IMR-90 (cell line): ENCODE measurements around the gene CITED4.

Experiments
- BHLHE40 ChIP-seq: fragments of 150-350 bp; IDR thresholded peaks from 2 replicates; pipeline ENCODE4 v1.6.1; 2016; ENCODE audit warnings: mild to moderate bottlenecking, low read depth, low read length
- CEBPB ChIP-seq: IDR thresholded peaks from 2 replicates; pipeline ENCODE4 v1.6.1; 2012; ENCODE audit warnings: low read depth, low read length, improper control_type of control experiment
- CHD1 ChIP-seq: IDR thresholded peaks from 2 replicates; pipeline ENCODE4 v1.6.1; 2012; ENCODE audit warnings: low read depth, low read length, improper control_type of control experiment
- FOS ChIP-seq: fragments of 150-350 bp; IDR thresholded peaks from 2 replicates; pipeline ENCODE4 v1.6.1; 2016; ENCODE audit warnings: low read depth, low read length
- MAFK ChIP-seq: IDR thresholded peaks from 2 replicates; pipeline ENCODE4 v1.6.1; 2012; ENCODE audit warnings: low read depth, low read length, improper control_type of control experiment
- MXI1 ChIP-seq: IDR thresholded peaks from 2 replicates; pipeline ENCODE4 v1.6.1; 2012; ENCODE audit warnings: low read depth, mild to moderate bottlenecking, low read length, moderate library complexity, borderline replicate concordance
- NFE2L2 ChIP-seq: fragments of 150-350 bp; IDR thresholded peaks from 2 replicates; pipeline ENCODE4 v1.6.1; 2016; ENCODE audit warnings: low read depth, mild to moderate bottlenecking, low read length
- POLR2A ChIP-seq: IDR thresholded peaks from 2 replicates; pipeline ENCODE4 v1.6.1; 2012; ENCODE audit warnings: mild to moderate bottlenecking, low read depth, low read length
- RAD21 ChIP-seq: IDR thresholded peaks from 2 replicates; pipeline ENCODE4 v1.6.1; 2012; ENCODE audit warnings: low read length, improper control_type of control experiment
- RFX5 ChIP-seq: IDR thresholded peaks from 2 replicates; pipeline ENCODE4 v1.8.0; 2012; ENCODE audit warnings: low read depth, mild to moderate bottlenecking, low read length, moderate library complexity
- SMC3 ChIP-seq: fragments of 150-350 bp; IDR thresholded peaks from 2 replicates; pipeline ENCODE4 v1.6.1; 2016; ENCODE audit warnings: low read depth, mild to moderate bottlenecking, antibody characterized with exemption, low read length, moderate library complexity
- TF ChIP-seq, protein P1 (sequence below): conservative IDR thresholded peaks from 2 replicates; pipeline ENCODE4 v1.5.1; 2012; ENCODE audit warnings: mild to moderate bottlenecking, low read depth, low read length, improper control_type of control experiment
- TF ChIP-seq, protein P2 (sequence below): fragments of 150-350 bp; IDR thresholded peaks from 2 replicates; pipeline ENCODE4 v1.6.1; 2016; ENCODE audit warnings: low read depth, mild to moderate bottlenecking, low read length, moderate library complexity, borderline replicate concordance
- TF ChIP-seq, protein P3 (sequence below): fragments of 150-350 bp; IDR thresholded peaks from 2 replicates; pipeline ENCODE4 v1.6.1; 2017; ENCODE audit warnings: mild to moderate bottlenecking, antibody characterized with exemption, low read length, low read depth

DNA sequence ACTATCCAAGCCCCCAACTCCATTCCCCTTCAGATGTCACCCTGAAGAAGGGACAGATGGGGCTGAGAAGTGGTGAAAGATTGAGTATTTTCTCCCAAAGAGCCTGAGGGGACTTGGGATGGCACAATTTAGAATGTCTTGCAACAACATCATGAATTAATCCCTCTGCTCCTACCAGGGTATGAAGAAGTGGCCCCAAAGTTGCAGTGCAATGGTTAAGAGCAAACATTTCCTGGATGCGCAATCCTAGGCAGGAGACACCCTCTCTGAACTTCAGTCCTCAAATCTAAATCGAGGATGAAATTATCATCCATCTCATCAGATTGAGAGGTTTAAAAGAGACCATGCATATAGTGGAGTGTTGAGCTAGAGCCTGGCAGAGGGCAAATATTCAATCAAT is 28.6 kb upstream of the CITED4 start:
- TF ChIP-seq, protein P1, sequence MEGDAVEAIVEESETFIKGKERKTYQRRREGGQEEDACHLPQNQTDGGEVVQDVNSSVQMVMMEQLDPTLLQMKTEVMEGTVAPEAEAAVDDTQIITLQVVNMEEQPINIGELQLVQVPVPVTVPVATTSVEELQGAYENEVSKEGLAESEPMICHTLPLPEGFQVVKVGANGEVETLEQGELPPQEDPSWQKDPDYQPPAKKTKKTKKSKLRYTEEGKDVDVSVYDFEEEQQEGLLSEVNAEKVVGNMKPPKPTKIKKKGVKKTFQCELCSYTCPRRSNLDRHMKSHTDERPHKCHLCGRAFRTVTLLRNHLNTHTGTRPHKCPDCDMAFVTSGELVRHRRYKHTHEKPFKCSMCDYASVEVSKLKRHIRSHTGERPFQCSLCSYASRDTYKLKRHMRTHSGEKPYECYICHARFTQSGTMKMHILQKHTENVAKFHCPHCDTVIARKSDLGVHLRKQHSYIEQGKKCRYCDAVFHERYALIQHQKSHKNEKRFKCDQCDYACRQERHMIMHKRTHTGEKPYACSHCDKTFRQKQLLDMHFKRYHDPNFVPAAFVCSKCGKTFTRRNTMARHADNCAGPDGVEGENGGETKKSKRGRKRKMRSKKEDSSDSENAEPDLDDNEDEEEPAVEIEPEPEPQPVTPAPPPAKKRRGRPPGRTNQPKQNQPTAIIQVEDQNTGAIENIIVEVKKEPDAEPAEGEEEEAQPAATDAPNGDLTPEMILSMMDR, result no peak
- TF ChIP-seq CHD1 (no peak), POLR2A (no peak), FOS (no peak), BHLHE40 (no peak), RAD21 (no peak), MXI1 (no peak), SMC3 (no peak), NFE2L2 (no peak), CEBPB (no peak), RFX5 (no peak), MAFK (no peak)
- TF ChIP-seq, protein P2, sequence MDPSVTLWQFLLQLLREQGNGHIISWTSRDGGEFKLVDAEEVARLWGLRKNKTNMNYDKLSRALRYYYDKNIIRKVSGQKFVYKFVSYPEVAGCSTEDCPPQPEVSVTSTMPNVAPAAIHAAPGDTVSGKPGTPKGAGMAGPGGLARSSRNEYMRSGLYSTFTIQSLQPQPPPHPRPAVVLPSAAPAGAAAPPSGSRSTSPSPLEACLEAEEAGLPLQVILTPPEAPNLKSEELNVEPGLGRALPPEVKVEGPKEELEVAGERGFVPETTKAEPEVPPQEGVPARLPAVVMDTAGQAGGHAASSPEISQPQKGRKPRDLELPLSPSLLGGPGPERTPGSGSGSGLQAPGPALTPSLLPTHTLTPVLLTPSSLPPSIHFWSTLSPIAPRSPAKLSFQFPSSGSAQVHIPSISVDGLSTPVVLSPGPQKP, result no peak
- TF ChIP-seq, protein P3, sequence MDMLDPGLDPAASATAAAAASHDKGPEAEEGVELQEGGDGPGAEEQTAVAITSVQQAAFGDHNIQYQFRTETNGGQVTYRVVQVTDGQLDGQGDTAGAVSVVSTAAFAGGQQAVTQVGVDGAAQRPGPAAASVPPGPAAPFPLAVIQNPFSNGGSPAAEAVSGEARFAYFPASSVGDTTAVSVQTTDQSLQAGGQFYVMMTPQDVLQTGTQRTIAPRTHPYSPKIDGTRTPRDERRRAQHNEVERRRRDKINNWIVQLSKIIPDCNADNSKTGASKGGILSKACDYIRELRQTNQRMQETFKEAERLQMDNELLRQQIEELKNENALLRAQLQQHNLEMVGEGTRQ, result no peak
